HG03108 (cell line): Measurements from ENCODE around the gene FTCDNL1.

Experiments
- ATAC-seq: cut with Tn5 transposase; IDR thresholded peaks from one replicate; pipeline ENCODE4 v1.9.1; 2021; ENCODE audit warnings: moderate library complexity; ENCODE audit not compliant: unreplicated experiment

Gene FTCDNL1

DNA sequence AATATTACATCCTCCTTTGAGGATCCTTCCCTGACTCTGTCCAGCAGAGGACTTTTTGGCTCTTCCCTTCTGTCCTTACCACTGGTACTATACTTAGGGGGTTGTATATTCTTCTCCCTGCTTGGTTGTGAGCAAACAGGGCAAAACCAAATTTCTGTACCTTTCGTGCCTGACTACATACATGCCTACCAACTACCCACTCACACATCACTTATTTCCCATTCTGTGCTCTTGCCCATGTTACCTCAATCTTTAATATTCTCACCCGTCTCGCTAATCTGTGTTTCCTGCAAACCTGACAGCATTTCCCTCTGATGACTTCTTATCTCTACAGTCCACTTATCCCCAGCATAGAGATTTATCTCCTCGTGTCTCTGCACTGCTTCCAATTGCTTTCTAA is 58.6 kb downstream of the FTCDNL1 start:
- no peak for ATAC-seq

DNA sequence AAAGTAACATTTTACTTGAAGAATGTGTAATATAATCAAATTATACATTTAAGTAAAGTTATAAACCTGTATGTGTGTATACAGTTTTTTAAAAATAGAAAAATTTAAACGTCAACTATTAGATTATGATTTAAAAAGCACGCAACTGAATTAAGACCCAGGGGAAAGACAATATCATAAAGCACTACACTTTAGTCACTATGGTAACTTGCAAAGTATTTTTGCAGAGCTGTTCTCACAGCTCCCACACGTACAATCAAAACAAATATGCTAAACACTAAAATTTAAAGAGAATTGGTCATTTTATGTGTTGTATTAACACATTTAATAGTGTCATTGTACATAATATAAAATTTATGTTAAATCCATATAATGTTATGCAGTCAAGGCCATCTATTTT is 59.7 kb downstream of the FTCDNL1 start:
- no peak for ATAC-seq

DNA sequence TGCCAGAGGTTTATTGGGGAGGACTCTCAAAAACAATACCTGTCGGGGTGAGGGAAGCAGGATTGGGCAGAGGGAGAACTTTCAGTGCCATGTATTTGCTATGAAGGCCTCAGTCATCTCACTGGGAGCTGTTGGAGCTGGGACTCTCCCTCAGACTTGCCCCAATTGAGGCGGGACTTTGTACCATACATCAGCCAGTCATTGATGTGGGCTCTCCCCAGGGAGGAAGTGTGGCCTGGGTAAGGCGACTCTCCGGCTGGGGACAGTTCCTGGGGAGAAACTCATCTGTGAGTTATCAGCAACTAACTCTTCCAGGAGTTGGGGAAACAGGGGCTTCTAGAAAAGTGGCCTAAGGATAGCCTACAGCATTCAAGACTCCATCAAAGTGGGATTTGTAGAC is 66.5 kb downstream of the FTCDNL1 start:
- ATAC-seq, result peak; percentile 56

DNA sequence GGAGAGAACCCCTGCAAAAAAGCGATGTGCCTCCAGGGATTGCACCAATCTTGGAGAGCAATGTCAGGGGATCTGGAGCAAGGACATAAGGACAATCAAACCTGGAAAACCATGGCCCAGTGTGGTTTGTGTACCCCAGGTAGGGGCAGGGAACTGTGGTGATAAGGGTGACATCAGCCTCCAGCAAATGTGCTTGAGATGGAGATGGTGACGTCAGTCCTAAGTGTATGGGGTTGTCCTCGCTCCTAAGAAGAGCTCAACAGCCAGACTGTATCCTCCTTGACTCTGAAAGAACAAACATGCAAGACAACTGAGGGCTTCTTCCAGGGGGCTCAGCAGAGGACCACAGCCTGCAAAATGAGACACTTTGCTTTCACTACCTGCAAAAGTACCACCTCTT is 71.4 kb downstream of the FTCDNL1 start:
- ATAC-seq, result no peak

DNA sequence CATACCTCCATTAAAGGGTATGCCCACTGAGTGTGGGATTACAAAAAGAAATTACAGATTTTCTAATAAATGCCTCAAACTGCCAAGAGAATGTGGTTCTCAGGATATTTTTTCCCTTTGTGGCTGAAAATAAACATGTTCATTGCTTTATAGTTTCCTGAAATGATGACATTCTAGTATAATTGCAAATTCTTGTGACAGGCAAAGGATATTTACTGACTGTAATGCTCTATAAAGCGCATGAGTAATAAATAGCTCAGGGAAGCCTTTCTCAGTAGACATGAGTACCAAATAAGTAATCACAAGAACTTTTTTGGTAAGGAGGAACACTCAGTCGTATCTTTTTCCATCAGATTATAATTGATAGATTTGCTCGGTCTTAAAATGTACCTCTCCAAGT is 72.3 kb downstream of the FTCDNL1 start:
- no peak for ATAC-seq

DNA sequence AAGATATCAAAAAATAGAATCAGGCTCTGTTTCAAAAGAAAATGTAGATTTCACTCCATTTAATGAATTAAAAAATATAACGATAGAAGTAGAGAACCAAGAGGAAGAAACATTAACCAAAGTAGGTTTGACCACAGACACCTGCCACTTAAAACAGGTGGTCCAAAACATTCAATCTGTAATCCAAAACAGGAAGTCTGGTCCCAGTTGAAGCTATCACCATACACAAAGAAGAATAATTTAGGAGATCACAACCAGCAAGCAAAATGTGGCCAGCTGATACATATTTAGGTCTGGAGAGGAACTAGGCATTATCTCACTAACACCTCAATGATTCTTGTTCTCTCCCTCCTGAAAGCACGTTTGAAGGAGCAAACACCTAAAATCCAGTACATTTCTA is 73.1 kb downstream of the FTCDNL1 start:
- no peak for ATAC-seq

DNA sequence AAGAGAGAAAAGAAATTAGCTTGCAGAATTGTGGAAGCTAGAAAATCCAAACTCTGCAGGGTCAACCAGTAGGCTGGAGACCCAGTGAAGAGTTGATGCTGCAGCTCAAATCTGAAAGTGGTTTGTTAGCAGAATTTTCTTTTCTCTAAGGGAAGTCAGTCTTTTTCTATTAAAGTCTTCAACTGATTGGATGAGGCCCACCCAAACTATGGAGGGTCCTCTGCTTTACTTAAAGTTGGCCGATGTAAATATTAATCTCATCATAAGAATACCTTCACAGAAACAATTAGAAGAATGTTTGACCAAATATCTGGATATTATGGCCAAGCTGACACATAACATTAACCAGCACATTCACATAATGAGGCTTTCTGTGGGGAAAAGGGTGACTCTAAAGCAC is 73.7 kb downstream of the FTCDNL1 start:
- ATAC-seq, result no peak

DNA sequence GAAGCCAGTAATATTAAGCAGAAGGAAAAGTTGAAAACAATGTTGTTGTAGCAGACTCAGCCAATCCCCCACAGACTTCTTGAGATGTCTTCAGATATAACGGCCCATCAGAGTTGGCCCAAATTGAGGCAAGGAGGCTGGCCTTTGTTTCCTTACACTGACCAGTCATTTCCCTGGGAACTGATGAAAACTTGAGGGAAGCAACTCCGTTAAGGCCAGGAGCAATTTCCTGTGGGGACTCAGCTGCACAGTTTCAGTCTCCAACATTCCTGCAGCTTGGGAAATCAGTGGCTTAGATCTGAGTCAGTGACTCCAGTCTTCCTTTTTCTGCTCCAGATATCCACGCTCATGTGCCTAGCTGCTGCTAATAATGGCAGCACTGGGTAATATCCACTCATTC is 75.7 kb downstream of the FTCDNL1 start:
- no peak for ATAC-seq

DNA sequence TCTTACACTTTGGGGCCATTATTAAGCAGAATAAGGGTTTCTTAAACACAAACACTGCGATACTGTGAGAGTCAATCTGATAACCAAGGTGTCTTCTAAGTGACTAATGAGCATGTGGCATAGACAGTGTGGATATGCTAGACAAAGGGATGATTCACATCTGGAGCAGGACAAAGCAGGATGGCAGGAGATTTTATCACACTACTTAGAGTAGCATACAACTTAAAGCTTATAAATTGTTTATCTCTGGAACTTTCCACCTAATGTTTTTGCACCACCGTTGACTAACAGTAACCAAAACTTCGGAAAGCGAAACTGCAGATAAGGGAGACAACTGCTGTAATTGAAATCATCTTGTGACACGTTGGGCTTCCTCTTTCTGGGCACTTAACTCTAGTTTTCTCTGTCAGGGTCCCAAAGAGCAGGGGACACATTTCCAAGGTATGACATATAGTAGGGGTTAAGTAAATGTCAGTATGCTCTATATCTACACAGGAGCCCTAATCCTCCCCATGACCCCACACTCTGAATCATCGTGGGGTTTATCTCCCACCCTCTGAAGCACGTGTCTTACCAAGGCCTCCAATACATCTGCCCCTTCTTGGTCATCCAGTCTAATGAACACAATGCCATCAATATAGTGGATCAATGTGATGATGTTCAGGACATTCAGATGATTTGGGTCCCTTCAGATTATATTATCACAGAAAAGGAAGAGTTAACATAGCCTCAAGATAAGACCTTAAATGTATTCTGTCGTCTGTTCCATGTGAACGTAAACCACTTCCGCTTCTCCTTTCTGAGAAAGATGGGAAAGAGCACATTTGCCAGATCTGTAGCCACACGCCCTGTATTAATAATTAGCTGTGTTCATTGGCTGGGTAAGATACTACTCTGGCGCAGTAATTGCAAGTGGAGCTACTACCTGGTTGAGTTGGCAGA is 78.7 kb downstream of the FTCDNL1 start:
- no peak for ATAC-seq

DNA sequence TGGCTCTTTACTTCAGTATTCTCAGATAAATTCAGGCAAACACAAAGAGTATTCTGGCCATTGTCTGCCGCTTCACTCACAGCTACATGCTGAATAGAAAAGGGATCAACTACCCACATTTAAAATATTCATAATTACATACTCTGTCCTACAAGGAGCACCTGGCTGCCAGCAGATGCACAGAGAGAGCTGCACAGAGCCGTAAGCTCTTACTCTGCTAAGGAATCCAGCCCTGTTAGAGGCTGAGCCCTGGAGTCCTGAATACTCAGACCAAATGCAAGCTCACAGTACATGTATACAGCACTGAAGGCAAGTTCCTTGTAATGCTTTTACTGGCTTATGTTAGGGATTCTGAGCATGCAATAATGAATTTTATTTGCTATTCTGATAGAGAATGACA is 80.3 kb downstream of the FTCDNL1 start:
- ATAC-seq, result no peak

DNA sequence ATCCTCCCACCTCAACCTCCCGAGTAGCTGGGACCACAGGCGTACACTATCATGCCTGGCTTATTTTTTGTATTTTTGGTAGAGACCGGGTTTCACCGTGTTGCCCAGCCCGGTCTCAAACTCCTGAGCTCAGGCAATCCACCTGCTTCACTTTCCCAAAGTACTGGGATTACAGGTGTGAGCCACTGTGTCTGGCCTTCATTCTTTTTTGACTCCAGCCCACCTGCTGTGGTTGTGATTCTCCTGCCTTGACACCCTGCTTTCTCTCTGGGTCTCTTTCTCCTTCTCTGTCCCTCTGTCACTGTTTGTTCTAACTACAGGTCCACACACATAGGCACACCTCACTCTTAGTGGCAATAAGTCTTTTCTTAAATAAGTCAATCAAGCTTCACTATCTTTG is 85.3 kb downstream of the FTCDNL1 start:
- ATAC-seq, result no peak

DNA sequence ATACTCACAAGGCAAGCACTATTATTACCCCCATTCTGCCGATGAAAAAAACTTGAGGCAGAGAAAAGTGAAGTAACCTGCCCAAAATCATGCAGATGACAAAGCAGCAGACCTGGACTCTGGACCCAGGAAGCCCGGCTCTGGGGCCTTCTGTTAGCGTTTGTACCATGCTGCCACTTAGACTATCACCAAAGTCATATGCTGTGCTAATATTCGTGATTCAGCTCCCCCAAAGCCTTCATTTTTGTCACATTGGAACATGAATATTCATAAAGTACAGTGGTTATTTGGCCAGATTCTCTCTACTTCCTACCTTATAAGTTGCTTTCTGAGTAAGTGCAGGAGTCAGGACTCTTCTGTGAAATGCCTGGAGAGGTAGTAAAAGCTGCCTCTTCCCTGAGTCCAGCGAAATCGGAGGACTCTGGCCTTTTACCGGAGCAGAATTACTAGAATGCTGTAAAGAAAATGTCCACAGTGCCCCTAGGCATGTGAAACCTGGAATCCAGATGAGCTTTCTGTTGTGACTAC is 86.7 kb downstream of the FTCDNL1 start:
- no peak for ATAC-seq

DNA sequence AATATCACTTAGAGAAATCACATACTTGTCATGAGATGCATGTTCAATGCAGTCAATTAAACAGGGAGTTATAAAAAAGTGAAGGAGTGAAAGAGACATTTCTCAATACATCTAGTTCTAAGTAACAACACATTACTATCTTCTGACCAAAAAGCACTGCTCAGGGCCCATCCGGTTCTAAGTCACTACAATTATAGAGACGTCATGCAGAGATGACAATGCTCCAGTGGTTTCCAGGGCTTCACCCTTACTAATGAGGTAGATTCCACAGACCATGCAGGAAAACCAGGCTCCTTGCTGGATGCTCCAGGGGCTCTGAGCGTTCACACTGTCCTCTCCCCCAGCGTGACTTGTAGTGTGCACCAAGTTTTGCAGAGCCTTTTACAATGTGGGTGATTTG is 88.0 kb downstream of the FTCDNL1 start:
- no peak for ATAC-seq

DNA sequence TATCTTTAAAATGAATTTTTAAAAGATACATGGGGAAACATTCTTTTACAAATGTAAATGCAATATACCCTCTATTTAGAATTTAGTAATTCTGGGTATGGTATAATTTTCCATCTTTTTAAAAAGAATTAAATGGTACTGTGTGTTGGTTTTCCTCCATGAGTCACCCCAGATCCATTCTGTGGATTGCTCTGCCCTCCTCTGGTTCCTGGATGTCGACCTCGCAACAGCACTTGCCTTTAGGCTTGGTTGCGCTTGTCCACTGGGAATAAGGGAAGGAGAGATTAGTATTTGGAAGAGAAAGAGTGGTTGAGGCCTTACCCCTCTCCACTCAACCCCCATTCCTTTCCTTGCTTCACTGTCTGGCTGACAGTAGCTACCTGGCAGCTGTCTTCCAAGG is 90.4 kb downstream of the FTCDNL1 start:
- ATAC-seq, result no peak

DNA sequence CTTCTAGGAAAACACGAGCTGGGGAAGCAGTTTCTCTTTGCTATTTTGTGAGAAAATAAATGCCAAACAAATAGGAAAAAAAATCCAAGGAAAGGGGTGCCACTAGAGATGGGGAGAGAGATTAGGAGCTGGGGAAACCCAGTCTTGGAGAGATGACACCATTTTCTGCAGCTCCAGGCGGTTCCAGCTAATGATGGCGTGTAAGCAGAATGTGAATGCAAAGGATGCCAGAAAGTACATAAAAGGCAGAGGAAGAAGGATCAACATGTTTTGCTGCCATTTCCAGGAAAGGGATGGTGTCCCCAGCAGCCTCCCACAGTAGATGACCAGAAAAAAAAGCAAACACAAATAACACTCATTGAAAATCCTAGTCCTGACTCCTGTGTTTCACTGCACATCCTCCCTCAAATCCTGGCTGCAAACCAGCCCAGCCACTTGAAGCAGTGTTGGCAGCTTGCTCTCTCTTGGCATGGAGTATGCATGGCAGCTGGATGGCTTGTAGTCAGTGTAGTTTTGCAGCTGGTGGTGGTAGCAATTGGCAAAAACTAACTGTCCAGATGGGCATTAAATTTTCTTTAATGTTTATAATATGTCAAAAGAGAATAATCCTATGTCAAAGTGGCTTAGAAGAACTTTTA is 93.6 kb downstream of the FTCDNL1 start:
- no peak for ATAC-seq

DNA sequence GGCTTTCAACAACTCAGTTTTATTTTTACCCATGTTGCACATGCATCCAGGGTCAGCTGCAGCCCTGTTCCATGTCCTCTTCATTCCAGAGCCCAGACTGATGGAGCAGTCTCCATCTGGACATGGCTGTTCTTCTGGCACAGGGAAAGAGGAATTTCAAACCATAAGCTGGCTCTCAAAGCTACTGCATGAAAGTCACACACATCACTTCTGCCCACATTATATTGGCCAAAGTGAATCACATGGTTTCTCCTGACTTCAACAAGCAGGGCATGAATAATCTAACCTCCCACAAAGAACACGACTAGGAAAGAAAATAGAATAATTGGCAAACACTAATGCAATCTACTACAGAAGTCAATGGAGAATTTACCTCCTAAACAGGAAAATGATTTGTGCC is 94.2 kb downstream of the FTCDNL1 start:
- ATAC-seq, result no peak

DNA sequence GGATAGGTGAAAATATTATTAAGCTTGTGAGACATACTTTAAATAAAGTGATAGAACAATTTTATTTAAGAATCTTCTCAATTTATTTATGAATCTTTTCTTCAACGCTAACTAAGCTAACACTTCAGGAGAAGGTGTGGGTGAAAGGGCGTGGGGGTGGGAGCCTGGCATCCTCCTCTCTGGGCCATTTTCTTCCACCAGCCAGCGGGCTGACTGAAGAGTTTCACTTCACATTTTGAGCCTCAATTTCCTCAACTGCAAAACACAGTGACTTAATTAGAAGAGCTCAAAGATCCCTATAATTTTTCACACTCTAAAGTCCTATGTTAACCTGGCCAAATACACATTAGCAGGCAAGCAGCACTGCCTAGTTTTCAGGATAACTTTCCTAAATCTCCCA is 94.8 kb downstream of the FTCDNL1 start:
- ATAC-seq, result no peak

DNA sequence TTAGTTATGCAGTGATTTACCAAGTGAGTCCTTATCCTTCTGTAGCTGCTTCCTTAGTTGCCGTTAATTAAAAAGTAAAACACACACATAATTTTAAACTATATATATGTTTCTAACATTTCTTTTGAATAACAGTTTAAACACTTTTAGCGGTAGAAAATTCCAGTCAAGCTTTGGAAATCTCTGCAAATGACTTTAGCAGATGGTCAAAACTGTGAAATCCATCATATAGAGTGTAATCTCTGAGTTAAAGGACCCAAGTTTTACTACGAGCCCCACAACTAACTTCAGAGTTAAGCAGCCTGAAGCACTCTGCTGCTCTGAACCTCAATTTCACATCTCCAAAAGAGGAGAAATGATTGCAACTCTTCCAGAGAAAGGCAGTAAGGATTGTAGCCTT is 96.2 kb downstream of the FTCDNL1 start:
- ATAC-seq, result no peak

DNA sequence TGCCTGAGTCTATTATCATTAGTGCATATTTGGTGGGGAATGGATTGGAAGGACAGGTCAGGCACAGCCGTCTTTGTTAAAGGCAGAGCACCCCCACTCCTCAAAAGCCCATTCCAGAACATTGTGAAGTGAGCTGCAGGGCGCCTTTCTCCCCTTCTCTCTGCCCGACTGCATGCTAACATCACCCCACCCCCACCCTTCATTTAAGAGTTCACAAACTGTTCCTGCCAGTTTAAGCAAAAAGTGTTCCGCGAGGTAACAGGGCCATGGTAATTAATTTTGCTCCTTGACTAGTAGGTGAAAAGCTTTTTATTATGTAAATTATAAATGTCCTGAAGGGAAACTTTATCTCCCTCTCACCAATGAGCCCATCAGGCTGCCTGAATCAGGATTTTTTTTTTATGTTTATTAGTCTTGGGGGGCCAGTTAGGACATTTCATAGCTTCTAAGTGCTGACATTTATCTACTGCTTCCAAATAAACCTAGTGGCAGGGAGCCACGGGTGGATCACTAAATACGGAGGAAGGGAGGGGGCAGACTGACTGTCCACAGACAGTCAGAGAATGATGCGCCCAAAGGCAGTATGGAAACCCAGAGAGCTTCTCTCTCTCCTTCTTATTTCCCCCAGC is 99.4 kb downstream of the FTCDNL1 start:
- ATAC-seq, result no peak

DNA sequence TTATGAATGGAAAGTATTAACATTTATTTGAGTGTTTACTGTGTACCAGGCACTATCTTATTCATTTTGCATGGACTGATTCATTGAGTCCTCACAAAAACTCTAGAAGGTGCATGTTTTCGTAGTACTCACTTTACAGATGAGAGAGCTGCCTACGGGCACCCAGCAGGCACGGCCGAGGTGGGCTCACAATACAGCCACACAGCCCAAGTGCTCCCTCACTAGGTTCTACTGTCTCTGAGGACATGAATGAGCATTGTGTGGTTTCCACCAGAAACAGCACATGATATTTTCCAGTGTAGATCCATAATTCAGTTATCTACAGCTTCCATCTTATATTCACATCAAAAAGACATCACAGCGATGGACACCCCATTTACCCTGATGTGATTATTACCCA is 101.4 kb downstream of the FTCDNL1 start:
- ATAC-seq, result no peak

DNA sequence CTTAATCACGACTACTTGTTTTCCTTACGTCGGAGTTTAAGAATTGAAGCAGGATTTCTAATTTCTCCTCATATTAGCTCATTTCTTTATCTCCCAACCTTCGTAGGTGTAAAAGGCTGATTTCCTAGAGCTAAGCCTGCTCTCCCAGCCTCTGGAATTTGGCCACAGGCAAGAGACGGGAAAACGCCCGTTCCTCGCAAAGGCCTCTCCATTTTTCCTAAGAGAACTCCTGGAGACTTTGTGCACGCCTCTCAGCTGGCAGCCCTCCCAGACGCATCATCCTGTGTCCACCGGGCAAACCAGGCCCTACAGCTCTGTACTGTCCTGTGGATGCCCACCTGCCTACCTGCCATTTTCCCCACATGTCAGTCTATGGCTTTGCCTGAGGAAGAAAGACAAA is 106.3 kb downstream of the FTCDNL1 start:
- ATAC-seq, result no peak

DNA sequence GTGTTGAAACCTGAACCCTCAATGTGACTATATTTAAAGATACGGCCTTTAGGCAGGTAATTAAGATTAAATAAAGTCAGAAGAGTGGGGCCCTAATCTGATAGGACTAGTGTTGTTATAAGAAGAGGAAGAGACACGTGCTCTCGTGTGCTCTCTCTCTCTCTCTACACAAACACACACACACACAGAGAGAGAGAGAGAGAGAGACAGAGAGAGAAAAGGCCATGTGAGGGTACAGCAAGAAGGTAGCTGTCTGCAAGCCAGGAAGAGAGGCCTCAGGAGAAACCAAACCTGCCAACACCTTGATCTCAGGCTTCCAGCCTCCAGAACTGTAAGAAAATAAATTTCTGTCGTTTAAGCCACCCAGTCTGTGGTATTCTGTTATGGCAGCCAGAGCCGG is 106.7 kb downstream of the FTCDNL1 start:
- no peak for ATAC-seq
